Measurements from ENCODE around the gene OTOP2.
"Not testable (repeated sequence)": the region's sequence is repeated elsewhere in the genome, so short reads cannot be mapped to it uniquely, and the experiment has no call there.

The OTOP2 gene

GRCh38 chr17:74953134-74953687, 29.1 kb downstream of the OTOP2 start:
- no peak for DNase-seq

GRCh38 chr17:74954115-74954514, 30.0 kb downstream of the OTOP2 start:
- no peak for DNase-seq

- no peak for DNase-seq
Measured at GRCh38 chr17:74954665-74955421, 30.8 kb downstream of the OTOP2 start.

- no peak for DNase-seq
Measured at GRCh38 chr17:74956093-74956492, 32.0 kb downstream of the OTOP2 start.

GRCh38 chr17:74957935-74958740, 34.1 kb downstream of the OTOP2 start:
- DNase-seq: peak; percentile 87

- no peak for DNase-seq
Measured at GRCh38 chr17:74959826-74960515, 35.9 kb downstream of the OTOP2 start.

GRCh38 chr17:74960570-74961342, 36.7 kb downstream of the OTOP2 start:
- DNase-seq: peak; percentile 79

GRCh38 chr17:74961657-74962350, 37.7 kb downstream of the OTOP2 start:
- DNase-seq: peak; percentile 92

- no peak for DNase-seq
Measured at GRCh38 chr17:74962622-74963394, 38.7 kb downstream of the OTOP2 start.

GRCh38 chr17:74963656-74964055, 39.6 kb downstream of the OTOP2 start:
- DNase-seq: no peak

- DNase-seq: no peak
Measured at GRCh38 chr17:74964246-74964761, 40.2 kb downstream of the OTOP2 start.

GRCh38 chr17:74964988-74965622, 41.0 kb downstream of the OTOP2 start:
- no peak for DNase-seq

GRCh38 chr17:74968361-74968780, 44.3 kb downstream of the OTOP2 start:
- DNase-seq: no peak

GRCh38 chr17:74969501-74969900, 45.4 kb downstream of the OTOP2 start:
- not testable (repeated sequence) for DNase-seq

- no peak for DNase-seq
Measured at GRCh38 chr17:74970395-74970794, 46.3 kb downstream of the OTOP2 start.

- DNase-seq: no peak
Measured at GRCh38 chr17:74971069-74971841, 47.2 kb downstream of the OTOP2 start.

GRCh38 chr17:74971842-74972106, 47.7 kb downstream of the OTOP2 start:
- DNase-seq: no peak

- peak; percentile 82 for DNase-seq
Measured at GRCh38 chr17:74972107-74972972, 48.3 kb downstream of the OTOP2 start, which contains the start of gene HID1. TSS of gene HID1 (minus strand) at chr17:74972759. CDS start at chr17:74972656, 103 bp downstream.

GRCh38 chr17:74972973-74973328, 48.9 kb downstream of the OTOP2 start:
- DNase-seq: no peak
